ENCODE results near the gene CDH16. TPM values are rescaled to one million over a fixed set of nuclear protein-coding genes. Genes with fewer than 3 reads are reported as not detected.

The CDH16 gene
- total and polyA plus RNA-seq, 2 experiments from 2014 or later = not detected

DNA sequence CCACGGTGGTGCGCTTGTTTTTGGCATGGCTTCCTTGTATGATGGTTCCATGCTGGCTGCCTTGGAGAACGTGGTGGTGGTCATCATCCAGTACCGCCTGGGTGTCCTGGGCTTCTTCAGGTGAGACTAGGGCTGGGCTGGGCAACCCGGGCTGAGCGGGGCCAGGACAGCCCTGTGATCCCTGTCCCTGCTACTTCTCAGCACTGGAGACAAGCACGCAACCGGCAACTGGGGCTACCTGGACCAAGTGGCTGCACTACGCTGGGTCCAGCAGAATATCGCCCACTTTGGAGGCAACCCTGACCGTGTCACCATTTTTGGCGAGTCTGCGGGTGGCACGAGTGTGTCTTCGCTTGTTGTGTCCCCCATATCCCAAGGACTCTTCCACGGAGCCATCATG lies 21.6 kb upstream of the CDH16 start:
- H3K27me3 ChIP-seq (ENCODE audit: insufficient read depth) = peaks cover 12% of the 10 kb centered on the region
- Mint-ChIP-seq H3K4me1 (peaks cover 2% of the 10 kb centered on the region; the same call in 1 of the 3 replicates), H3K4me3 (no peak overlapping the region), H3K27me3 (ENCODE audit: insufficient read depth, low read depth, poor library complexity) (peaks cover 16% of the 10 kb centered on the region), H3K9me3 (no peaks in the 10 kb centered on the region), H3K27ac (no peak overlapping the region), H3K36me3 (ENCODE audit: low read depth) (peaks cover 19% of the 10 kb centered on the region)
- H3K9me2 ChIP-seq (ENCODE audit: insufficient read depth) = no peaks in the 10 kb centered on the region
- no peak overlapping the region for H2AFZ ChIP-seq
- H3K27ac ChIP-seq (ENCODE audit: low read depth) = no peak overlapping the region
- H3K4me2 ChIP-seq = no peak overlapping the region
- H3K4me3 ChIP-seq = no peak overlapping the region
- ATAC-seq (no peak), DNase-seq (ENCODE audit: low spot score) (no peak)
- H3K79me2 ChIP-seq (replicated peaks; ENCODE audit: insufficient read depth) = no peaks in the 10 kb centered on the region
- H3K4me1 ChIP-seq (ENCODE audit: insufficient read depth) = no peaks in the 10 kb centered on the region
- TF ChIP-seq CTCF (conservative IDR thresholded peaks at IDR 0.05; ENCODE audit: low read depth in 2 of 2) (no peak), ZNF114 (CRISPR knock-in tag; IDR thresholded peaks at IDR 0.05) (no peak), STAT1 (IDR thresholded peaks at IDR 0.05; ENCODE audit: unreplicated experiment) (no peak), ZNF331 (CRISPR knock-in tag; IDR thresholded peaks at IDR 0.05; ENCODE audit: low read depth) (no peak), CREB1 (CRISPR knock-in tag; IDR thresholded peaks at IDR 0.05; ENCODE audit: low read depth) (no peak), EZH2 (IDR thresholded peaks at IDR 0.05; ENCODE audit: low read depth, unreplicated experiment) (no peak), EZH2phosphoT487 (IDR thresholded peaks at IDR 0.05; ENCODE audit: unreplicated experiment) (no peak), NANOG (IDR thresholded peaks at IDR 0.05; ENCODE audit: borderline replicate concordance) (no peak), REST (IDR thresholded peaks at IDR 0.05; ENCODE audit: unreplicated experiment) (no peak), POLR2AphosphoS5 (IDR thresholded peaks at IDR 0.05; ENCODE audit: low read depth) (no peak), JUNB (IDR thresholded peaks at IDR 0.05; ENCODE audit: unreplicated experiment) (no peak)
- TF ChIP-seq, protein P1, sequence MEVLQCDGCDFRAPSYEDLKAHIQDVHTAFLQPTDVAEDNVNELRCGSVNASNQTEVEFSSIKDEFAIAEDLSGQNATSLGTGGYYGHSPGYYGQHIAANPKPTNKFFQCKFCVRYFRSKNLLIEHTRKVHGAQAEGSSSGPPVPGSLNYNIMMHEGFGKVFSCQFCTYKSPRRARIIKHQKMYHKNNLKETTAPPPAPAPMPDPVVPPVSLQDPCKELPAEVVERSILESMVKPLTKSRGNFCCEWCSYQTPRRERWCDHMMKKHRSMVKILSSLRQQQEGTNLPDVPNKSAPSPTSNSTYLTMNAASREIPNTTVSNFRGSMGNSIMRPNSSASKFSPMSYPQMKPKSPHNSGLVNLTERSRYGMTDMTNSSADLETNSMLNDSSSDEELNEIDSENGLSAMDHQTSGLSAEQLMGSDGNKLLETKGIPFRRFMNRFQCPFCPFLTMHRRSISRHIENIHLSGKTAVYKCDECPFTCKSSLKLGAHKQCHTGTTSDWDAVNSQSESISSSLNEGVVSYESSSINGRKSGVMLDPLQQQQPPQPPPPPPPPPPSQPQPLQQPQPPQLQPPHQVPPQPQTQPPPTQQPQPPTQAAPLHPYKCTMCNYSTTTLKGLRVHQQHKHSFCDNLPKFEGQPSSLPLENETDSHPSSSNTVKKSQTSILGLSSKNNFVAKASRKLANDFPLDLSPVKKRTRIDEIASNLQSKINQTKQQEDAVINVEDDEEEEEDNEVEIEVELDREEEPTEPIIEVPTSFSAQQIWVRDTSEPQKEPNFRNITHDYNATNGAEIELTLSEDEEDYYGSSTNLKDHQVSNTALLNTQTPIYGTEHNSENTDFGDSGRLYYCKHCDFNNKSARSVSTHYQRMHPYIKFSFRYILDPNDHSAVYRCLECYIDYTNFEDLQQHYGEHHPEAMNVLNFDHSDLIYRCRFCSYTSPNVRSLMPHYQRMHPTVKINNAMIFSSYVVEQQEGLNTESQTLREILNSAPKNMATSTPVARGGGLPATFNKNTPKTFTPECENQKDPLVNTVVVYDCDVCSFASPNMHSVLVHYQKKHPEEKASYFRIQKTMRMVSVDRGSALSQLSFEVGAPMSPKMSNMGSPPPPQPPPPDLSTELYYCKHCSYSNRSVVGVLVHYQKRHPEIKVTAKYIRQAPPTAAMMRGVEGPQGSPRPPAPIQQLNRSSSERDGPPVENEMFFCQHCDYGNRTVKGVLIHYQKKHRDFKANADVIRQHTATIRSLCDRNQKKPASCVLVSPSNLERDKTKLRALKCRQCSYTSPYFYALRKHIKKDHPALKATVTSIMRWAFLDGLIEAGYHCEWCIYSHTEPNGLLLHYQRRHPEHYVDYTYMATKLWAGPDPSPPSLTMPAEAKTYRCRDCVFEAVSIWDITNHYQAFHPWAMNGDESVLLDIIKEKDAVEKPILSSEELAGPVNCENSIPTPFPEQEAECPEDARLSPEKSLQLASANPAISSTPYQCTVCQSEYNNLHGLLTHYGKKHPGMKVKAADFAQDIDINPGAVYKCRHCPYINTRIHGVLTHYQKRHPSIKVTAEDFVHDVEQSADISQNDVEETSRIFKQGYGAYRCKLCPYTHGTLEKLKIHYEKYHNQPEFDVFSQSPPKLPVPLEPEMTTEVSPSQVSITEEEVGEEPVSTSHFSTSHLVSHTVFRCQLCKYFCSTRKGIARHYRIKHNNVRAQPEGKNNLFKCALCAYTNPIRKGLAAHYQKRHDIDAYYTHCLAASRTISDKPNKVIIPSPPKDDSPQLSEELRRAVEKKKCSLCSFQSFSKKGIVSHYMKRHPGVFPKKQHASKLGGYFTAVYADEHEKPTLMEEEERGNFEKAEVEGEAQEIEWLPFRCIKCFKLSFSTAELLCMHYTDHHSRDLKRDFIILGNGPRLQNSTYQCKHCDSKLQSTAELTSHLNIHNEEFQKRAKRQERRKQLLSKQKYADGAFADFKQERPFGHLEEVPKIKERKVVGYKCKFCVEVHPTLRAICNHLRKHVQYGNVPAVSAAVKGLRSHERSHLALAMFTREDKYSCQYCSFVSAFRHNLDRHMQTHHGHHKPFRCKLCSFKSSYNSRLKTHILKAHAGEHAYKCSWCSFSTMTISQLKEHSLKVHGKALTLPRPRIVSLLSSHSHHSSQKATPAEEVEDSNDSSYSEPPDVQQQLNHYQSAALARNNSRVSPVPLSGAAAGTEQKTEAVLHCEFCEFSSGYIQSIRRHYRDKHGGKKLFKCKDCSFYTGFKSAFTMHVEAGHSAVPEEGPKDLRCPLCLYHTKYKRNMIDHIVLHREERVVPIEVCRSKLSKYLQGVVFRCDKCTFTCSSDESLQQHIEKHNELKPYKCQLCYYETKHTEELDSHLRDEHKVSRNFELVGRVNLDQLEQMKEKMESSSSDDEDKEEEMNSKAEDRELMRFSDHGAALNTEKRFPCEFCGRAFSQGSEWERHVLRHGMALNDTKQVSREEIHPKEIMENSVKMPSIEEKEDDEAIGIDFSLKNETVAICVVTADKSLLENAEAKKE (CRISPR knock-in tag; IDR thresholded peaks at IDR 0.05) = no peak
- peaks cover 10% of the 10 kb centered on the region for H4K20me1 ChIP-seq (replicated peaks; ENCODE audit: insufficient read depth)
- H3F3A ChIP-seq (replicated peaks; ENCODE audit: low read depth) = no peaks in the 10 kb centered on the region
- H3K36me3 ChIP-seq (ENCODE audit: insufficient read depth) = no peaks in the 10 kb centered on the region

All from GM23338 (cell line).